Coronary artery (tissue), 2 donors: ENCODE results near the gene DACH2.

Source experiments
- DNase-seq: peaks from one replicate; pipeline ENCODE4 v3.0.0-alpha.2; 2017; ENCODE audit warnings: low spot score
- H3K27ac ChIP-seq, 2 donors: fragments of 200-600 bp; sonication (generic); one replicate each; pipeline ENCODE4 v1.5.1; 2016 to 2019
- H3K4me3 ChIP-seq: fragments of 200-600 bp; sonication (generic); 2 replicates; pipeline ENCODE4 v1.5.1; 2016; ENCODE audit warnings: mild to moderate bottlenecking, moderate library complexity
- CTCF ChIP-seq: fragments of 200-600 bp; sonication (generic); IDR thresholded peaks from one replicate; pipeline ENCODE4 v1.5.1; 2019; ENCODE audit warnings: antibody characterized with exemption

DACH2 gene

GRCh38 chrX:86241547-86241946 lies 93.3 kb downstream of the DACH2 start:
- no peak for DNase-seq

GRCh38 chrX:86263526-86263925 lies 115.3 kb downstream of the DACH2 start:
- no peak for TF ChIP-seq CTCF
- Histone ChIP-seq H3K4me3 (no peak overlapping the region), H3K27ac (no peak overlapping the region)
- DNase-seq: no peak

More at GRCh38 chrX:86241547-86241946, 93.3 kb downstream of the DACH2 start:
- TF ChIP-seq CTCF: no peak
- no peak overlapping the region for H3K4me3 ChIP-seq
- no peak overlapping the region for H3K27ac ChIP-seq

GRCh38 chrX:86295293-86295692 lies 147.0 kb downstream of the DACH2 start:
- Histone ChIP-seq H3K27ac (no peak overlapping the region), H3K4me3 (no peak overlapping the region)
- no peak for DNase-seq
- TF ChIP-seq CTCF: no peak

GRCh38 chrX:86322913-86323312 lies 174.7 kb downstream of the DACH2 start:
- no peak for TF ChIP-seq CTCF
- DNase-seq: no peak
- Histone ChIP-seq H3K4me3 (no peak overlapping the region), H3K27ac (no peak overlapping the region)

GRCh38 chrX:86329174-86329573 lies 180.9 kb downstream of the DACH2 start:
- no peak for DNase-seq
- no peak overlapping the region for H3K4me3 ChIP-seq
- TF ChIP-seq CTCF: no peak
- H3K27ac ChIP-seq: no peak overlapping the region

GRCh38 chrX:86348669-86349068 lies 200.4 kb downstream of the DACH2 start:
- no peak for TF ChIP-seq CTCF
- Histone ChIP-seq H3K27ac (no peak overlapping the region), H3K4me3 (no peak overlapping the region)
- no peak for DNase-seq

GRCh38 chrX:86349115-86349514 lies 200.9 kb downstream of the DACH2 start:
- no peak for DNase-seq
- H3K27ac ChIP-seq: no peak overlapping the region
- H3K4me3 ChIP-seq: no peak overlapping the region
- no peak for TF ChIP-seq CTCF
